GM12878 (cell line): ENCODE measurements around the gene HCFC1. TPM values are rescaled to one million over a fixed set of nuclear protein-coding genes. Genes with fewer than 3 reads are reported as not detected.
A peak's percentile ranks its signal among the peaks of the same experiment; 100 is the strongest.

ENCODE experiments used
- BHLHE40 ChIP-seq, 2 experiments: fragments of 450-650 bp in 1 of 2; IDR thresholded peaks; 2 replicates each; pipeline ENCODE4 v1.6.1; 2011 to 2017; ENCODE audit warnings: low read depth in 2 of 2, borderline replicate concordance in 1 of 2, improper control_type of control experiment in 1 of 2, low read length in 1 of 2, mild to moderate bottlenecking in 1 of 2
- CBFB ChIP-seq: IDR thresholded peaks from 2 replicates; pipeline ENCODE4 v1.6.1; 2016; ENCODE audit warnings: antibody characterized with exemption, low read depth
- CBX3 ChIP-seq: fragments of 200-600 bp; sonication (generic); IDR thresholded peaks from 2 replicates; pipeline ENCODE4 v1.6.1; 2016; ENCODE audit warnings: low read depth, borderline replicate concordance
- CHD2 ChIP-seq: IDR thresholded peaks from 2 replicates; pipeline ENCODE4 v1.6.1; 2011; ENCODE audit warnings: low read depth, low read length, improper control_type of control experiment, borderline replicate concordance
- CHD4 ChIP-seq: fragments of 200-600 bp; sonication (generic); IDR thresholded peaks from 2 replicates; pipeline ENCODE4 v1.6.1; 2016; ENCODE audit warnings: mild to moderate bottlenecking
- CREM ChIP-seq: IDR thresholded peaks from 2 replicates; pipeline ENCODE4 v1.6.1; 2014; ENCODE audit warnings: antibody characterized with exemption, low read depth
- FOS ChIP-seq: IDR thresholded peaks from 3 replicates; pipeline ENCODE4 v1.6.1; 2011; ENCODE audit warnings: borderline replicate concordance; ENCODE audit not compliant: insufficient read length; ENCODE audit errors: extremely low read depth
- GATAD2B ChIP-seq: fragments of 450-650 bp; conservative IDR thresholded peaks from 2 replicates; pipeline ENCODE4 v1.6.1; 2017; ENCODE audit warnings: low read depth, mild to moderate bottlenecking, moderate library complexity
- HCFC1 ChIP-seq: fragments of 150-350 bp; IDR thresholded peaks from 2 replicates; pipeline ENCODE4 v1.6.1; 2014; ENCODE audit warnings: low read length
- POLR2AphosphoS2 ChIP-seq: IDR thresholded peaks from 2 replicates; pipeline ENCODE4 v1.6.1; 2011; ENCODE audit warnings: low read depth, mild to moderate bottlenecking, low read length, improper control_type of control experiment, moderate library complexity
- POLR2AphosphoS5 ChIP-seq: IDR thresholded peaks from 2 replicates; pipeline ENCODE4 v1.6.1; 2011; ENCODE audit warnings: mild to moderate bottlenecking, low read length, inconsistent platforms
- POU2F2 ChIP-seq: IDR thresholded peaks from 3 replicates; pipeline ENCODE4 v1.6.1; 2011; ENCODE audit warnings: low read depth, mild to moderate bottlenecking, low read length, borderline replicate concordance
- RAD21 ChIP-seq: IDR thresholded peaks from 2 replicates; pipeline ENCODE4 v1.6.1; 2011; ENCODE audit warnings: mild to moderate bottlenecking, low read depth, low read length, moderate library complexity; ENCODE audit not compliant: insufficient read depth
- RFX5 ChIP-seq: IDR thresholded peaks from 2 replicates; pipeline ENCODE4 v1.6.1; 2011; ENCODE audit warnings: low read depth, low read length, improper control_type of control experiment
- TAF1 ChIP-seq: IDR thresholded peaks from 2 replicates; pipeline ENCODE4 v1.6.1; 2011; ENCODE audit warnings: mild to moderate bottlenecking, low read depth, low read length, borderline replicate concordance
- YY1 ChIP-seq: IDR thresholded peaks from 2 replicates; pipeline ENCODE4 v1.6.1; 2011; ENCODE audit warnings: low read depth, mild to moderate bottlenecking, low read length
- ZNF592 ChIP-seq: fragments of 450-650 bp; IDR thresholded peaks from 2 replicates; pipeline ENCODE4 v1.6.1; 2017; ENCODE audit warnings: mild to moderate bottlenecking, moderate library complexity
- polyA plus RNA-seq, 11 experiments: library from polyadenylated mRNA; depleted of rRNA in 4 of 11; unstranded in 6 of 11; stranded (reverse) in 5 of 11; fragments of >200 nt; fragmentation: Nextera tagmentation in 4 of 11; fragmentation: Illumina TruSeq in 1 of 11; extraction: Ambion mirVana in 4 of 11; extraction: Trizol in 1 of 11; gene quantifications; 1 replicate in 1 of 11; 2 replicates in 10 of 11; pipeline versions ENCODE4 v1.2.1 to v1.2.3, GENCODE V29; 2011 to 2016; ENCODE audit warnings: inconsistent platforms in 2 of 11, missing spikeins in 2 of 11, low read depth in 1 of 11
- total RNA-seq, 4 experiments: library from RNA; depleted of rRNA in 3 of 4; stranded (reverse); fragments of >200 nt in 3 of 4; fragmentation: Illumina TruSeq in 1 of 4; extraction: Trizol in 1 of 4; gene quantifications; 2 replicates each; pipeline versions ENCODE4 v1.2.1 to v1.2.3, GENCODE V29; 2013 to 2021
- TF ChIP-seq, protein P1 (sequence below): fragments of 450-650 bp; IDR thresholded peaks from 2 replicates; pipeline ENCODE4 v1.6.1; 2016; ENCODE audit warnings: mild to moderate bottlenecking
- TF ChIP-seq, protein P2 (sequence below): fragments of 450-650 bp; IDR thresholded peaks from 2 replicates; pipeline ENCODE4 v1.6.1; 2017; ENCODE audit warnings: antibody characterized with exemption, mild to moderate bottlenecking, moderate library complexity
- TF ChIP-seq, protein P3 (sequence below): fragments of 150-350 bp; IDR thresholded peaks from 2 replicates; pipeline ENCODE4 v1.6.1; 2016; ENCODE audit warnings: low read depth, low read length

The HCFC1 gene
- total and polyA plus RNA-seq, 10 of the 15 experiments (the other 5 are each of a cell fraction or from before 2014, with no cell fraction given), result 3.9 to 92.7 (median 23.5) TPM

GRCh38 chrX:154002215-154002719, 30.6 kb upstream of the HCFC1 start (continued):
- TF ChIP-seq ZNF592 (peak; percentile 96), YY1 (peak; percentile 80), POLR2AphosphoS2 (no peak), BHLHE40 (IDR thresholded peaks at IDR 0.05; ENCODE audit: borderline replicate concordance in 1 of 2, low read depth in 2 of 2, low read length in 1 of 2) (no peak), POU2F2 (no peak), RFX5 (no peak), GATAD2B (peak; percentile 41; the same call in 1 of the 2 replicates), CBX3 (no peak), FOS (no peak), POLR2AphosphoS5 (no peak), CHD2 (no peak), CHD4 (no peak), CBFB (0 out of 2 replicates have a peak, but pooled peaks have one; percentile 23), HCFC1 (no peak), RAD21 (no peak), CREM (no peak), TAF1 (no peak)
- TF ChIP-seq, protein P1, sequence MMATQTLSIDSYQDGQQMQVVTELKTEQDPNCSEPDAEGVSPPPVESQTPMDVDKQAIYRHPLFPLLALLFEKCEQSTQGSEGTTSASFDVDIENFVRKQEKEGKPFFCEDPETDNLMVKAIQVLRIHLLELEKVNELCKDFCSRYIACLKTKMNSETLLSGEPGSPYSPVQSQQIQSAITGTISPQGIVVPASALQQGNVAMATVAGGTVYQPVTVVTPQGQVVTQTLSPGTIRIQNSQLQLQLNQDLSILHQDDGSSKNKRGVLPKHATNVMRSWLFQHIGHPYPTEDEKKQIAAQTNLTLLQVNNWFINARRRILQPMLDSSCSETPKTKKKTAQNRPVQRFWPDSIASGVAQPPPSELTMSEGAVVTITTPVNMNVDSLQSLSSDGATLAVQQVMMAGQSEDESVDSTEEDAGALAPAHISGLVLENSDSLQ, result peak; percentile 68; the same call in 1 of the 2 replicates
- TF ChIP-seq, protein P2, sequence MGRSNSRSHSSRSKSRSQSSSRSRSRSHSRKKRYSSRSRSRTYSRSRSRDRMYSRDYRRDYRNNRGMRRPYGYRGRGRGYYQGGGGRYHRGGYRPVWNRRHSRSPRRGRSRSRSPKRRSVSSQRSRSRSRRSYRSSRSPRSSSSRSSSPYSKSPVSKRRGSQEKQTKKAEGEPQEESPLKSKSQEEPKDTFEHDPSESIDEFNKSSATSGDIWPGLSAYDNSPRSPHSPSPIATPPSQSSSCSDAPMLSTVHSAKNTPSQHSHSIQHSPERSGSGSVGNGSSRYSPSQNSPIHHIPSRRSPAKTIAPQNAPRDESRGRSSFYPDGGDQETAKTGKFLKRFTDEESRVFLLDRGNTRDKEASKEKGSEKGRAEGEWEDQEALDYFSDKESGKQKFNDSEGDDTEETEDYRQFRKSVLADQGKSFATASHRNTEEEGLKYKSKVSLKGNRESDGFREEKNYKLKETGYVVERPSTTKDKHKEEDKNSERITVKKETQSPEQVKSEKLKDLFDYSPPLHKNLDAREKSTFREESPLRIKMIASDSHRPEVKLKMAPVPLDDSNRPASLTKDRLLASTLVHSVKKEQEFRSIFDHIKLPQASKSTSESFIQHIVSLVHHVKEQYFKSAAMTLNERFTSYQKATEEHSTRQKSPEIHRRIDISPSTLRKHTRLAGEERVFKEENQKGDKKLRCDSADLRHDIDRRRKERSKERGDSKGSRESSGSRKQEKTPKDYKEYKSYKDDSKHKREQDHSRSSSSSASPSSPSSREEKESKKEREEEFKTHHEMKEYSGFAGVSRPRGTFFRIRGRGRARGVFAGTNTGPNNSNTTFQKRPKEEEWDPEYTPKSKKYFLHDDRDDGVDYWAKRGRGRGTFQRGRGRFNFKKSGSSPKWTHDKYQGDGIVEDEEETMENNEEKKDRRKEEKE, result no peak
- TF ChIP-seq, protein P3, sequence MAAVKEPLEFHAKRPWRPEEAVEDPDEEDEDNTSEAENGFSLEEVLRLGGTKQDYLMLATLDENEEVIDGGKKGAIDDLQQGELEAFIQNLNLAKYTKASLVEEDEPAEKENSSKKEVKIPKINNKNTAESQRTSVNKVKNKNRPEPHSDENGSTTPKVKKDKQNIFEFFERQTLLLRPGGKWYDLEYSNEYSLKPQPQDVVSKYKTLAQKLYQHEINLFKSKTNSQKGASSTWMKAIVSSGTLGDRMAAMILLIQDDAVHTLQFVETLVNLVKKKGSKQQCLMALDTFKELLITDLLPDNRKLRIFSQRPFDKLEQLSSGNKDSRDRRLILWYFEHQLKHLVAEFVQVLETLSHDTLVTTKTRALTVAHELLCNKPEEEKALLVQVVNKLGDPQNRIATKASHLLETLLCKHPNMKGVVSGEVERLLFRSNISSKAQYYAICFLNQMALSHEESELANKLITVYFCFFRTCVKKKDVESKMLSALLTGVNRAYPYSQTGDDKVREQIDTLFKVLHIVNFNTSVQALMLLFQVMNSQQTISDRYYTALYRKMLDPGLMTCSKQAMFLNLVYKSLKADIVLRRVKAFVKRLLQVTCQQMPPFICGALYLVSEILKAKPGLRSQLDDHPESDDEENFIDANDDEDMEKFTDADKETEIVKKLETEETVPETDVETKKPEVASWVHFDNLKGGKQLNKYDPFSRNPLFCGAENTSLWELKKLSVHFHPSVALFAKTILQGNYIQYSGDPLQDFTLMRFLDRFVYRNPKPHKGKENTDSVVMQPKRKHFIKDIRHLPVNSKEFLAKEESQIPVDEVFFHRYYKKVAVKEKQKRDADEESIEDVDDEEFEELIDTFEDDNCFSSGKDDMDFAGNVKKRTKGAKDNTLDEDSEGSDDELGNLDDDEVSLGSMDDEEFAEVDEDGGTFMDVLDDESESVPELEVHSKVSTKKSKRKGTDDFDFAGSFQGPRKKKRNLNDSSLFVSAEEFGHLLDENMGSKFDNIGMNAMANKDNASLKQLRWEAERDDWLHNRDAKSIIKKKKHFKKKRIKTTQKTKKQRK, result no peak
